Stimulated activated memory B cell treated with anti-CD40 and anti-IgM and Interleukin-4, amounts not matched to agents 10 μg/mL and 1 μg/mL and 100 μg/mL, for 72 hours (primary cell): ENCODE measurements around the gene ANXA8L1.
"Not testable (repeated sequence)": the region's sequence is repeated elsewhere in the genome, so short reads cannot be mapped to it uniquely, and the experiment has no call there.

Experiments used
- ATAC-seq: fragments of 150-1000 bp; cut with Tn5 transposase; 2 replicates; pipeline ENCODE4 v1.10.0; 2021
- H3K27ac Mint-ChIP-seq: one replicate; pipeline ENCODE4 v1.8.0; 2022; ENCODE audit warnings: mild to moderate bottlenecking, mixed read lengths
- H3K27me3 Mint-ChIP-seq: one replicate; pipeline ENCODE4 v1.8.0; 2022; ENCODE audit warnings: mixed read lengths
- H3K36me3 Mint-ChIP-seq: one replicate; pipeline ENCODE4 v1.8.0; 2022; ENCODE audit warnings: mixed read lengths
- H3K4me1 Mint-ChIP-seq: one replicate; pipeline ENCODE4 v1.8.0; 2022; ENCODE audit warnings: mixed read lengths
- H3K4me3 Mint-ChIP-seq: one replicate; pipeline ENCODE4 v1.8.0; 2022; ENCODE audit warnings: mild to moderate bottlenecking, moderate library complexity, mixed read lengths
- H3K9me3 Mint-ChIP-seq: one replicate; pipeline ENCODE4 v1.8.0; 2022; ENCODE audit warnings: mixed read lengths

The ANXA8L1 gene

DNA sequence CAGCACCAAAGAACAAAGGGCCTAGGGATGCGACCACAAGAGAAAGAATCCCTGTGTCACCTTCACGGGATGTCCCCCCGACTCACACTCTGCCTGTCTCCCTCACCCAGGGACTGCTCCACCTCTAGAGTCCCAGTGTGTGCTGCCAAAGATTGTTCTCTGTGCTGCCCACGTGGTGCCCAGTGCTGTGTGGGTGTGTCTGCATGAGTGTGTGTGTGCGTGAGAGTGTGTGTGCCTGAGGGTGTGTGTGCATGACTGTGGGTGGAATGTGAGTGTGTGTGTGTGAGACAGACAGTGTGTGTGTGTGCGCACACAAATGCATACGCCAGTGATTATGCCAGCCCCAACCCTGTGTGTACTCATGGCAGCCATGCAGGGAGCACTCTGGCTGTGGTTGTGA is 10.3 kb downstream of the ANXA8L1 start:
- not testable (repeated sequence) for H3K4me3 Mint-ChIP-seq, H3K27ac Mint-ChIP-seq

DNA sequence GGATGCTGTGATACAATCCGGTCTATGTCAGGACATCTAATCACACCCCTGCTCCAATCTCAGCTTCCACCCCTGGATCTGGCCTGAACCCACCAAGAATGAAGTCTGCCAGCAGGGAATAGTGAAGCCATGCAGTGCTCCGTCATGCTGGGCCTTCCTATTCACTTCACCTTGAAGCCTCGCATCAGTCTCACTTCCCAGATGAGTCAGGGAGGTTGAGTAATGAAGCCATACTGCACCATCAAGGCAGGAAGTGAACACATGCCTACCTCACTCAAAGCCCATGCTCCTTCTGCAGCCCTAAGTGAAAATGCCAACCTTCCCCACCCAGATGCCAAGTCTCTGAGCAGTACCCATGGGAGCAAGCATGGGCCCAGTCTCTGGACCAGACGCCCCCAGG is 11.1 kb downstream of the ANXA8L1 start:
- H3K4me1 Mint-ChIP-seq, H3K27ac Mint-ChIP-seq, H3K9me3 Mint-ChIP-seq, H3K27me3 Mint-ChIP-seq, H3K36me3 Mint-ChIP-seq, H3K4me3 Mint-ChIP-seq: not testable (repeated sequence)
- ATAC-seq = peak; percentile 9

More for the DNA sequence above, 10.3 kb downstream of the ANXA8L1 start:
- ATAC-seq, H3K27me3 Mint-ChIP-seq, H3K4me1 Mint-ChIP-seq, H3K9me3 Mint-ChIP-seq, H3K36me3 Mint-ChIP-seq: not testable (repeated sequence)

DNA sequence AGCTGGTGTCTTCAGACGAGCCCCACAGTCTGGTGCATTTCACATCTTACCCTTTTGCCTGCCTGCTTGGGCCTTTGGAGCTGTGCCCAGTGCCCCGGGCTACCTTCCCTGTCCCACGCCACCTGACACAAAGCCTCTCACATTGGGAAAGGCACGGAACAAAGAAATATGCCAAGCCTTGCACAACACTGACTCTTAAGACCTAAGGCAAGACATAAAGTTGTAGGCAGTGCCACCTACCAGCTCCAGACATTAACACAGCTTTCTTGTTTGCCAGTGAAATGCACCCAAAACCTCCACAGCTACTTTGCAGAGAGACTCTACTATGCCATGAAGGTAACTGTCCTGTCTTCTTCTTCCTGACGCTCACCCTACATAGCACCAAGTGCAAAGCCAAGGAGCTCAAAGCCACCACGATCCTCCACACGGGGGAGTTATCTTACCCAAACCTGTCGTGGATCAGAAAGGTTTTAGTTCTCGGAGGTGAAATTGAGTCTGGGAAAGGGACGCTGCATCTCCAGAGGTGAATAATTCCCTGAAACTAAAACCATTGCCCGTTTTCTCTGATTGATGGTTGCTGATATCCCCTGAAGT is 11.8 kb downstream of the ANXA8L1 start:
- H3K9me3 Mint-ChIP-seq, H3K4me1 Mint-ChIP-seq, H3K36me3 Mint-ChIP-seq, H3K4me3 Mint-ChIP-seq, ATAC-seq, H3K27ac Mint-ChIP-seq, H3K27me3 Mint-ChIP-seq: not testable (repeated sequence)

DNA sequence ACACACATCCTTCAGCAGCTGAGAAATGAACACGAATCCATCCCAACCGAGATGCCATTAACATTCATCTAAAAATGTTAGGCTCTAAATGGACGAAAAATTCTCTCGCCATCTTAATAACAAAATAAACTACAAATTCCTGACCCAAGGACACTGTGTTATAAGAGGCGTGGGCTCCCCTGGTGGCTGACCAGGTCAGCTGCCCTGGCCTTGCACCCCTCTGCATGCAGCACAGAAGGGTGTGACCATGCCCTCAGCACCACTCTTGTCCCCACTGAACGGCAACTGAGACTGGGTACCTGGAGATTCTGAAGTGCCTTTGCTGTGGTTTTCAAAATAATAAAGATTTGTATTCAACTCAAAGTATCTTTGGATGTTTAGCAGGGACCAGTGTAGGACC is 15.8 kb downstream of the ANXA8L1 start:
- H3K27ac Mint-ChIP-seq, H3K36me3 Mint-ChIP-seq, H3K4me3 Mint-ChIP-seq, H3K4me1 Mint-ChIP-seq, ATAC-seq, H3K27me3 Mint-ChIP-seq, H3K9me3 Mint-ChIP-seq: not testable (repeated sequence)

DNA sequence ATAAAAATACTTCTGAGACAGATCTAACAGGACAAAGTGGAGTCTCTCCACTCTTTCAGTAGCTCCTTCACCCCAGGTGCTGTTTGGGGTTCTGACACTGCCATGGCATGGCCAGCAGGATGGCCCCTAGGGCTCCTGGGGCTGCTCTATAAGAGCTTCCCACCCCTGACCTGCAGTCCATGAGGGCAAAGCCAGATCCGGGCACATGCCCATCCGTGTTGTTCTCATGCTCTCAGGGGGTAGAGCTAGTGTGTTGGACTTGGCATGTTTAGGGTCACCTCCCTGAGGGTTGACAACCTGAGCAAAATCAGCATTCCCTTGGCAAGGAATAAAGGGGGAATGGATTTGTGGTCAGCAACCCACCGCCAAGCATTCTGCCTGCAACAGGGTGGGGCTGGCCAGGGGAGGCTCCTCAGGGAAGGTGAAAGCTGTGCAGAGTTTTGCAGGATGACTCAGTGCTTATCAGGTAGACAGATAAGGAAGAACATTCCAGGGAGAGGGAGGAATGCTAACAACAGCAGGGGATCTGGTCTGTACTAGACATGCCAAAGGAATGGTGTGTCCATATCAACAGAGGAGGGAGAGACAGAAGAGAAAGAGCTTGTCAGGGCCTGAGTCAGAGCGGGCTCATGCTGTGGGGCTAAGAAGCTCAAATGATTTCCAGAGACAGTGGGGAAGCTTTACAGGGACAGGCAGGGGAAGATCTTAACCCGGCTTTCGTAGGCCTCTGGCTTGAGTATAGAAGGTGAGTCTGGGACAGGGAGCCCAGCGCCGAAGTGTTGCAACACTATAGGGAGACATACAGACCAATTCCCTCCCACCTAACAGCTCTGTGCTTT is 21.1 kb downstream of the ANXA8L1 start:
- not testable (repeated sequence) for H3K9me3 Mint-ChIP-seq, H3K4me1 Mint-ChIP-seq, H3K36me3 Mint-ChIP-seq, H3K27me3 Mint-ChIP-seq, H3K4me3 Mint-ChIP-seq, H3K27ac Mint-ChIP-seq
- peak; percentile 4 for ATAC-seq

DNA sequence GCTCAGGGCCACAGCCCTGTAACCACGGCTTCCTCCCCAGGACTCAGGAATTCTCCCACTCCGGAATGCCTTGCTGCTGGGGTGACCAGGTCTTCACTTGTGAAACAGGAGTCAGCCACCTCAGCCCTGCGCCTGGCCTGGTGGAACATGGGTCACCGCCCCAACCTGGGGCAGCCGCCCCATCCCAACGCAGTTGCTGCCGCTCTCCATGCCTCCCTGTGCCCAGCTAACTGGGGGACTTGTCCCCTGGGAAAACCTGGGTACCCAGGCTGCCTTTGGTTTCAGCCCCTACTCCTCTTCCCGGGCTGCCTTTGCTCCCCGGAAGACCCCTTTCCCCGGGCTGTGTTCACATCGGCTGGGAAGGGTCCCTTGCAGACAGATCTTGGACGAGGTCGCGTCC is 22.2 kb downstream of the ANXA8L1 start:
- H3K9me3 Mint-ChIP-seq, H3K27me3 Mint-ChIP-seq, H3K36me3 Mint-ChIP-seq, H3K27ac Mint-ChIP-seq, H3K4me1 Mint-ChIP-seq, ATAC-seq: not testable (repeated sequence)
- H3K4me3 Mint-ChIP-seq = peak overlapping the region; percentile 45

DNA sequence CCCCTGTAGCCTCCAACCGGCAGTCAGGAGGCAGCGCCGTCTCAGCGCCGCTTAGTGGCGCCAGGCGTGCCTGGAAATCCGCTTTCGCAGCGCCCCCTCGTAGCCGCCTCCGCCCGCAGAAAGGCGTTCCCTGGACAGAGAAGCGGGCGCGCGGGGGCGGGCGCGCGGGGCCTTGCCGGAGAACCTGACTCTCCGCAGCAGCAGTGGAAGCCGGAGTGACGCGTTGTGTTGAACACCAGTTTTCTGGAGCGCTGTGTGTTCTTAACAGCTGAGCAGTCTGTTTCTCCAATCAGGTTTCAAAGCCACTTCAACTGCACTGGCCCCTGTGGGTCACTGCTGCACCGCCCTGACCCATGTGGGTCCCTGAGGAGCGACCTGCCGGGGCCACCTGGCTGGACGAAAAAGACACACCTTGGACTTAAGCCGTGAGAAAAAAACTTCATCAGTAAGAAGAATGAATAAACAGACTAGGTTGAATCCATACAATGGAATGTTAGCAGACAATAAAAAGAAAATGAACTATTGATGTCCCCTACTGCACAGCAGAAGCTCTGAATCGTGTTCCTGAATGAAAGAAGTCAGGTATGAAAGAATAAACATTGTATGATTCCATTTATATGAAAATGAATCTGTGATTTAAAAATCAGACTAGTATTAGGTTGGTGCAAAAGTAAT is 22.8 kb downstream of the ANXA8L1 start:
- H3K4me1 Mint-ChIP-seq, H3K27ac Mint-ChIP-seq, H3K9me3 Mint-ChIP-seq, H3K27me3 Mint-ChIP-seq, H3K36me3 Mint-ChIP-seq: not testable (repeated sequence)
- ATAC-seq = peak; percentile 32
- peak overlapping the region; percentile 47 for H3K4me3 Mint-ChIP-seq

DNA sequence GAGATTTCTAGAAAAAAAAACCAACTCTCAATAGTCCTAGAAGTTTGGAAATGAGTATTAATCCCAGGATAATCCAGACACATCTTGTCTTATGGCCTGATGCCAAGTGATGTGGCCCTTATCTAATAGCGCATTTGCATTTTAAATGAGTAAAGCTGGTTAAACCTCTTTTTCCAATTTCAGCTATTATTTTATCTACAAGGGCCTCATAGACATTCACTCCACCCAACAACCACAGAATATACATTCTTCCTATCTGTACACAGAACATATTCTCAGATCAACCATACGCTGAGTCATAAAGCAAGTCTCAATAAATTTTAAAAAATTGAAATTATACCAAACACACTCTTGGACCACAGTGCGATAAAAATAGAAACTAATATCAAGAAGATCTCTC is 34.0 kb downstream of the ANXA8L1 start:
- not testable (repeated sequence) for H3K27me3 Mint-ChIP-seq, H3K9me3 Mint-ChIP-seq, ATAC-seq, H3K4me1 Mint-ChIP-seq, H3K27ac Mint-ChIP-seq, H3K36me3 Mint-ChIP-seq, H3K4me3 Mint-ChIP-seq

DNA sequence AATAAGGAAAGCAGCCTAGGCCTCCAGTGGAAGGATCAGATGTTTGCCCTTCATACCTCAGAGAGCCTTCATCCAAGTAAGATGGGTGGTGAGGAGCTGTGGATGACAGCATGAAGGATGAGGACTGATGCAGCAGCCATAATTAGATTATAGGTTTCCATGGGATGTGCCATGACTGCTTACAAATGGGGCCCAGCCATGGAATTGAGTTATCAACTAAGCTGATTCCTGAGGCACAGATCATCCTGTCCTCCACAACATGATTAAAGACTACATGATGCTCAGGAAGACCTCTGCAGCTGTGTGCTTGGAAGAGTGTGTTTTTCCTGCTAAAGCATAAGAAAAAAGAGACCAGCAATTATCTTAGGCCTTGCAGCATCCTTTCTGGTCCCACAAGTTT is 35.5 kb downstream of the ANXA8L1 start:
- not testable (repeated sequence) for H3K4me3 Mint-ChIP-seq, H3K36me3 Mint-ChIP-seq, H3K27ac Mint-ChIP-seq, H3K4me1 Mint-ChIP-seq, ATAC-seq, H3K27me3 Mint-ChIP-seq, H3K9me3 Mint-ChIP-seq

DNA sequence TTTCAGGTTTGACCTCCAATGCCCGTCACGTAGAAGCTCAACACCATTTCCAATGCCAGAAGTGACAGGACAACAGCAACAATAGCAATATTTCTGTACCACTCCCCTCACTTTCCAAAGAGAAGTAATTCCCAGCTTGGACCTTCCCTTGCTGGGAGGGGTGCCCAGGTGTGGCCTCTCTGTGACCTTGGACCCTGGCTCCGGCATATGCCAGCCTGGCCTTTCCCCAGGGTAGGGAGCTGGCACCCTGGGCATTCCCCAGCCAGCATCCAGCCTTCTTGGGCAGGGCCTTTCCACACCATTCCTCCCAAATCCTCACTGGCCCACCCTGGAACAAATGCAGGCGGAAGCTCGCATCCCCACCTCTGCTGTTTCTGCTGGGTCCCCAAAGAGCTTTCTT is 37.1 kb downstream of the ANXA8L1 start:
- ATAC-seq, H3K36me3 Mint-ChIP-seq, H3K27me3 Mint-ChIP-seq, H3K4me3 Mint-ChIP-seq, H3K27ac Mint-ChIP-seq, H3K4me1 Mint-ChIP-seq, H3K9me3 Mint-ChIP-seq: not testable (repeated sequence)

DNA sequence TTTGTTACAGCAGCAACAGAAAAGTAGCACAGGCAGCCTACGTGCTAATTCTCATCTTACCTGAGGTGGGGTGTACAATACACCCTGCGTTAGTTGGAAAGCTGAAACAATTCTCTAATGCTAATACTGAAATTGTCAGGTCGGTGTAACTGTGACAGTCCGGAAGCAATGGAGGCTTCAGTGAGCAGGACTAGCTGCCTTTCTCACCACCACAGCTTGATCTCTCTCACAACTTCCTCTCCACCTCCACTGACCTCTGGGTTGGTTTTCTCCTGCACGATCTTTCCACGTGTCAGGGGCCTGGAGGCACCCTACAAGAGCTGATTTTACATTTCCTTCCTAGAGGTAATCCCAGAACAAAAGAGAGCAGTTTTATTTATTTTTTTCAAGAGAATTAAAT is 39.7 kb downstream of the ANXA8L1 start:
- ATAC-seq, H3K27ac Mint-ChIP-seq, H3K27me3 Mint-ChIP-seq, H3K4me1 Mint-ChIP-seq, H3K4me3 Mint-ChIP-seq, H3K36me3 Mint-ChIP-seq, H3K9me3 Mint-ChIP-seq: not testable (repeated sequence)

DNA sequence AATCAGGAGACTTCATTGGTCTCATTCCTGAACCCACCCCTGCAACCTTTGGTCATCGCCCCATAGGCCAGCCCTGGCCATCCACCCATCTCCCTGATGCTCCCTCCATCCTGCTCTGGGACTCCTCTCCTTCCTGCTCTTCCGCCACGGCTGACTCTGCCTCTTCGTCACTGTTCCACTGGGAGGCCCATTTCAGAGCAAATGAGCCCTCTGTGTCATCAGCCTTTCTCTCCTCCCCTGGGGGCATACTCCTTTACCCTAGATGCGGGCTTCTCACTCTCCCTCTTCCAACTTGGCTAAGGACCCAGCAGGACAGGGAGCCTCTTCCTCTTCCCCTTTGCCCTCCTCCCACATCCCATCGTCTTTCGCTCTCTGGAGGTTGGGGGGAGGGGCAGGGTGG is 42.7 kb downstream of the ANXA8L1 start:
- not testable (repeated sequence) for H3K27me3 Mint-ChIP-seq, ATAC-seq, H3K9me3 Mint-ChIP-seq, H3K36me3 Mint-ChIP-seq, H3K4me1 Mint-ChIP-seq, H3K4me3 Mint-ChIP-seq, H3K27ac Mint-ChIP-seq

DNA sequence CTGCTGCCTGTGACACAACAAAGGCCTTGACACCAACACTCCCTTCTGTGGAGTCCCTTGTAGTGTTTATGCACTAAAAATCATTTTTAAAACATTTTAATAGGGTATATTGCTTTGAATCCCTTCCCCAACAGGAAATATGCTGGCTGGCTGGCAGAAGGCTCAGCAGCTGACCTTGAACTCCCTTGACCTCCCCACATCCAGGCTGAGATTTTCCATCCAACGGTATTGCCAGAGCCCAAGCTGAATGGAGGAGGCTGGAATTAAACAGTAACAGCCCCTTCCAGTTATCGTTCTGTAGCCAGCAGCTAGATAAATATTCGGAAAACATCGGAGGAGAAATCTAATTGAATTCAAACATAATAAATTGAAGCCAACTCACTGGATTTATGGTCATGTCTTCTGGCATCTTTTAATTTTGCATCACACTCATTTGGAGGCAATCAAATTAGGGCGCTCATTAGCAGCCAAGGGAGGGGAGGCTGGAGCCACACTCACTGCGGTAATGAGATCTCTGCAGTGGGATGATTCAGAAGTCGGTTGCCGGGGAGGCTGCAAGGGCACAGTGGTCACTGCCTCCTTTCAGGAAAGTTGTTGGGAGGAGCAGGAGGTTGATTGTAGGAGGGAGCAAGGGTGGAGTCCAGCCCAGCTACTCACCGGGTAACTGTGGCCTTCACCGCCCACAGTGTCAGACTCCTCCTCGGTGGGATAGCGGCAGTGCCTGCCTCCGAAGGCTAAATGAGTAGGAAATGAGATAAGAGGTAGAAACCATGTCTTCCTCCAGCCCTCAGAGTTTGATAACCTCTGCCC is 44.2 kb downstream of the ANXA8L1 start:
- H3K27ac Mint-ChIP-seq, H3K4me3 Mint-ChIP-seq, ATAC-seq, H3K4me1 Mint-ChIP-seq, H3K9me3 Mint-ChIP-seq, H3K36me3 Mint-ChIP-seq, H3K27me3 Mint-ChIP-seq: not testable (repeated sequence)

DNA sequence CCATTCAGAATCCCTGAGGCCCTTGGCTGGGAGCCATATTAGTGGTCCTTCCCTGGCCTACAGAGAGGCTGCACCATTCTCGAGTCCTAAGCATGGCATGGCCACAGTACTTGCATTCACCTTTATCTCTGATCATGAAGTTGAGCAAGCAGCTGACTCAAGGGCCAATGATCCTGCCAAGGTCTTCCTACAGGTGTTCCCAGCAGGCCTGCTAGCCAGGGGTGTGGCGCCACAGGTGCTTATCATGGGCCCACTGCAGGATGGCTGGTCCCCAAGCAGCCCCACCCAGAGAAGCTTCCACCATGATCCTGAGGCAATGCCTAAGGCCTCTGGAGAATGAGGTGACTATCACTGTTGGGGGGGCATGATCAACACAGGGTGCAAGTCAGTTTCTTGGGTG is 48.0 kb downstream of the ANXA8L1 start:
- H3K4me1 Mint-ChIP-seq, H3K27ac Mint-ChIP-seq, H3K36me3 Mint-ChIP-seq, ATAC-seq, H3K4me3 Mint-ChIP-seq, H3K9me3 Mint-ChIP-seq, H3K27me3 Mint-ChIP-seq: not testable (repeated sequence)

DNA sequence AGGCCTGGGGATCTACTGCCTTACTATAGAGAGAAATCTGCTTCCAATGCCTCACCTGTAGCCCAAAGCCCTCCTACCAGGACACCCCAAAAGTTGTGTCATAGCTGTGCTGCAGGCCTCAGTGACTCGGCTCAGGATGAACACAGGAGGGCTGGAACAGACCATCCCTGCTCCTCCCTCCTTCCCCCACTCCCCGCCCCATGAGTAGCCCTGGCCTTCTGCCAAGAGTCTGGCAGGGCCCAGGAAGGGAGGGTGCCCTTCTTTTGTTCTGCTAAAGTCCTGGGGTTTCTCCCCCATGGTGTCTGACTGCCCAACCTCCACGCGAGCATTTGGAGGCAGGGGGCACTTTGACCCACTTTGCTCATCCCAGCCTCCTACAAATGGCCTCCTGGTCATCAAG is 65.4 kb downstream of the ANXA8L1 start:
- H3K36me3 Mint-ChIP-seq, ATAC-seq, H3K4me1 Mint-ChIP-seq, H3K9me3 Mint-ChIP-seq, H3K27ac Mint-ChIP-seq, H3K27me3 Mint-ChIP-seq, H3K4me3 Mint-ChIP-seq: not testable (repeated sequence)
